Measurements from ENCODE around the gene CLIC6.

CLIC6 gene

DNA sequence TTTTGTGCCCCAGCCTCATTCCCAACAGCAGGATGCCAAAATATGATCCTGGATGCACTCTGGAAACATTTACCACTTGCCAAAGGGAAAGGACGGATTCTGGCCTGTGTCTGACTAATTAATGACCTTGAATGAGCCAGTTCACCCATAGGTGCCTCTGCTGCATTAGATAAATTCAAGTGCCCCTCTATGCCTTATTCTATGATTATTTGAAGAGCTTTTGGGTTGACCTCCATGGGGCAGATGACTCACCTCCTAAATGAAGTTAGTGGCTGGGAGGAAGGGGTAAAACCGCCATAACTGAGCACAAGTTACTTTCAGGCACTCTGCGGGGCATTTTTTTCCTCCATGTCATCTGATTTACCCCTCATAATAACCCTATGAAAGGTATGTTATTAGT, 98.1 kb downstream of the CLIC6 start:
- no peak for TF ChIP-seq POLR2A (IDR thresholded peaks at IDR 0.05; ENCODE audit: low read depth, low read length)
- FAIRE-seq (no peak), DNase-seq (ENCODE audit: insufficient read length, low spot score) (no peak)

Measured in H54 (cell line).